Amniotic stem cell (primary cell): ENCODE data around the gene LCTL.
"Not testable (repeated sequence)": the region's sequence is repeated elsewhere in the genome, so short reads cannot be mapped to it uniquely, and the experiment has no call there.

Experiments
- DNase-seq: peaks from one replicate; lab custom pipeline; 2025; lab: John Stamatoyannopoulos, UW

LCTL gene

DNA sequence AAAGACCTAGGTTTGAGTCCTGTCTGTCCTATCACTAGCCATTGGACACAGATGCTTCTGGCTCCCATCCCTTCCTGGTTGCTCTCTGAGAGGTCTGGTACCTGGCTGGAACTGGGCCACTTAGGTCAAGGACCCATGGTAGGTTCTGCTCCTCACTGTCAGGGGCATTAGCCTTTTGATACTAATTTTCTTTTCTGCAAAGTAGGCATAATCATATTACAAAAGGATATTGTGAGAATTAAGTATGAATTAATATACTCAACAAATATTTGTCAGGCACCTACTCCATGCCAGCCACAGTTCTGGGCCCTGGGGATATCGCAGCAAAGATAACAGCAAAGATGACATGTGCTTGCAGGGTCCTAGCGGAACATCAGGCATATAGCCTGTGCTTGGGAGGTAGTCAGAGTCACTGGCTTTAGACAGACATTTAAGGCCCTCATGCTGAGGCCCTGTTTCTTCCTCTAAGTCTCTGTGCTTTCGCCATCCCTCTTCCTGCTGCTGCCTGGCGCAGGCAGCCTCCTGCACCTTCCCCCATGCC lies 25.6 kb upstream of the LCTL start:
- DNase-seq = no peak

GRCh38 chr15:66590435-66590834 lies 24.6 kb upstream of the LCTL start:
- no peak for DNase-seq

- not testable (repeated sequence) for DNase-seq
Measured at GRCh38 chr15:66589429-66589828, 23.6 kb upstream of the LCTL start.

DNA sequence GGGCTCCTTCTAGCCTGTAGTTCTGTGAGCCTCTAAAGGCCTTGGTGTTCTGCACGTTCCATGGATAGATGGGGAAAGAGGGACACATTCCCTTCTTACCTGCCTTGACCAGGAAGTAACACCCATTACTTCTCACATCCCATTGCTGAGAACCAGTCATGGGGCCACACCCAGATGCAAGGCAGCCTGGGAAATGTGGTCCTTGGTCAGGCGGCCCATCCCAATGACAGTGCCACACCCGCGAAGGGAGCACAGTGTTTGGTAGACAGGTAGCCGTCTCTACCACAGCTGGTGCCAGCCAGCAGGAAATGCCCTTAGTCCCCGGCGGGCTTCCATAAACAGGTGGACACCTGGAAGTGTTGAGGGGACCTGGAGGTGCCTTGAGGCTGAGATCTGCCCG lies 23.2 kb upstream of the LCTL start:
- no peak for DNase-seq

GRCh38 chr15:66588537-66588936 lies 22.7 kb upstream of the LCTL start:
- no peak for DNase-seq

DNA sequence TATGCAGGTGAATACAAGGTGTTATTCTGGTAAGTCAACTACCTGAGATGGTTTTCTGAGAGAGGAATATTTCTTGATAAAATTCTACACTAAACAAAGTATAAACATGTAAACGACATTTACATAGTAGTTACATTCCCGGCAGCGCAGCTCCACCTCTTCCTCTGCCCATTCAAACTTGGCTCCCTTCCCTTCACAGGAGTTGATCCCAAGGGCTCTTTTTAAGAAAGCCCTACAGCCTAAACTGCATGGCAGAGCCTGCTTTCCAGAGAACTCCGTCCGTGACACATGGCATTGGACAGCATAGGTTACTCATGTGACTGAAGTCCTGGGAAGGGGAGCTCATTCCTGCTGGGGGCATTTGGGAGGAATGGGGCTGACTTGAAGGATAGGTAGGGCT lies 22.0 kb upstream of the LCTL start:
- DNase-seq = no peak

- no peak for DNase-seq
Measured at GRCh38 chr15:66587020-66587419, 21.2 kb upstream of the LCTL start.

- DNase-seq = no peak
Measured at GRCh38 chr15:66586155-66586976, 20.6 kb upstream of the LCTL start.

DNA sequence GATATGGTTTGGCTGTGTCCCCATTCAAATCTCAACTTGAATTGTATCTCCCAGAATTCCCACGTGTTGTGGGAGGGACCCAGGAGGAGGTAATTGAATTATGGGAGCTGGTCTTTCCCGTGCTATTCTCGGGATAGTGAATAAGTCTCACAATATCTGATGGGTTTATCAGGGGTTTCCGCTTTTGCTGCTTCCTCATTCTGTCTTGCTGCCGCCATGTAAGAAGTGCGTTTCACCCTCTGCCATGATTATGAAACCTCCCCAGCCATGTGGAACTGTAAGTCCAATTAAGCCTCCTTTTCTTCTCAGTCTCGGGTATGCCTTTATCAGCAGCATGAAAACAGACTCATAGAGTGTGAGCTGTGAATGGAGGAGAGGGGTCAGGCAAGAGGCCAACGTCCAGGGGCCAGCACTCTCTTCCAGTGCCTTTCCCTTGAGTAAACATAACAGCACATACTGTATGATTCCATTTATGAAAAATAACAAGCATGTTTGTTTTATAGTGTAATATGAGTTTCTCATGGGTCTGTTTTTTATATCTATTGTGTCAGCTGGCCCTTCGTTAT lies 16.3 kb upstream of the LCTL start:
- no peak for DNase-seq

GRCh38 chr15:66580643-66581042 lies 14.8 kb upstream of the LCTL start:
- no peak for DNase-seq

- DNase-seq = no peak
Measured at GRCh38 chr15:66578286-66578875, 12.6 kb upstream of the LCTL start.

DNA sequence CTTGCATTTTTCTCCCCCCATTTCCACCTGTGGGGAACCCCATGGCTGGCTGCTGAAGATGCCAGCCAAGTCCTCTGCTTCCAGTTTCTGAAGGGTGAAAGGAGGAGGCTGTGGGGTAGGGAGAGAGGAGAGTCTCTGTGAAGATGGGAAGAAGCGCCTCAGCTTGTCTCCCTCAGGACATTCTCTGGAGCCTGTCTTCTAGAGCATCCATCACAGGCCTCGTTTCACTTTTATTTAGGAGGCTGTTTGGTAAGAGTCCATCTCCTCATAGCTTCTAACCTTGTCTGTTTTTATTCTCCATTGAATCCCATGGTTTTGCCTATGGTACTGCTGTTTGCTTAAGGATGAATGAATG lies 8.8 kb upstream of the LCTL start:
- no peak for DNase-seq

DNA sequence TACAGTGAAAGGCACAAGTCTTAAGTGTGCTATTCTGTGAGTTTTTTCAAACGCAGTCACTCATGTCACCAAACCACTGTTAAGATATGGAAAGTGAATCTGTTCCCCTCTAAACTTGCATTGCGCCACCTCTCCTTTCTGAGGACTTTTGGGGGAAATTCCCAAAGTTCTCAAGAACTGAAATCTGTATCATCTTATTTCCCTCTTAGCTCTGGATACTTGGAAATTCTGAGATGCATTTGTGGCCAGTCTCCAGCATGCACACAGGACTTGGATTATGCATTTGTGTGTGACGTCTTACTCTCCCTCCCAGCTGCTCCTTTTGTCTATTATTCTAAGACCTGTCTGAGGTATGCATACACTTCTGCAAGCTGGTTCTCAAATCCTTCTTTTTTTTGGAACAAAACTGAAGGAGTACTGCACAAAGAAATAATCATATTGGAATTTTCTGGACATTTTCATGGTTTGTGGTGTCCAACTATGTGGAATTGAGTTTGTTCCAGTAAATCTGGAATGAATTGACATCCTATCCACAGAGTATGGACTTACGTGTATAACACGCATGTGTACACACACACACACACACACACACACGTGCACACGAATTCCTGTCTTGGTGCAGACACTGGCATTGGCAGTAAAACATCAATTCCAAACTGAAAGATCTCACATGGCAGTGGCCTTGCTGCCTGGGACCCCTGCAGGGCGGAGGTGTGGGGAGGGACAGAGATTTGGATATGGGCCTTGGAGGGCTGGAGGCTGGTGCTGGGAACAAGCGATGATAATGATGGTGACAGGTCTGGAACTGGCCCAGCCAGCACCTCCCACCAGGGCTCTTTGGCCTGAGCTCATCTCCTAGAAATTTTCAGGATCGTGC lies 8.2 kb upstream of the LCTL start:
- DNase-seq = no peak

DNA sequence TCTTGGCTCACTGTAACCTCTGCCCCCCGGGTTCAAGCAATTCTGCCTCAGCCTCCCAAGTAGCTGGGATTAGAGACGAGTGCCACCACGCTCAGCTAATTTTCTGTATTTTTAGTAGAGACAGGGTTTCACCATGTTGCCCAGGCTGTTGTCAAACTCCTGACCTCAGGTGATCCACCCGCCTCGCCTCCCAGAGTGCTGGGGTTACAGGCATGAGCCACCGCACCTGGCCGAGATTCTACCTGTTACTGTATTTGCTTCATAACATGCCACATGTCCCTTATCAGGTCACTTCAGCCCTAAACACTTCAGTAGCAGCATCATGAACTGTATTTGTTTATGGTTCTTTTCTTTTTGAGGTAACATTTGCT lies 7.5 kb upstream of the LCTL start:
- no peak for DNase-seq

GRCh38 chr15:66572146-66572545 lies 6.3 kb upstream of the LCTL start:
- DNase-seq = no peak

GRCh38 chr15:66570842-66571478 lies 5.2 kb upstream of the LCTL start:
- no peak for DNase-seq

DNA sequence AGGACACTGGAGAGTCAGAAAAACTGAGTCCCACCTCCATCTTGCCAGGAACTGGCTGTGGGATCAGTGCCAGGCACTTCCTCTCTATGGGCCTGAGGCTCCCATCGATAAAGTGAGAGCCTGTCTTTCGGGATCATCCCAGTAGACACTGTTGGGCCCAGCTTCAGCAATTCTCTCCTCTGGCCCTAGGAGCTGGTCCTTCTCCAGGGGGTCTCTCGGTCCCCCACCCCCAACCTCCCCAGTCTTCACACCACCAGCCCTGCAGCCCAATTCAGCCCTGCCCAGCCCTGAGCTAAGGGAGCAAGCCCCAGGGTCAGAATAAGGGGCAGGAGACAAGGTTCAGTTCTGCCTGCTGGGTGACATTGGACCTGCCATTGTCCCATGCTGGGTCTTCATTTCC lies 4.5 kb upstream of the LCTL start:
- no peak for DNase-seq

- no peak for DNase-seq
Measured at GRCh38 chr15:66569461-66570137, 3.8 kb upstream of the LCTL start.

DNA sequence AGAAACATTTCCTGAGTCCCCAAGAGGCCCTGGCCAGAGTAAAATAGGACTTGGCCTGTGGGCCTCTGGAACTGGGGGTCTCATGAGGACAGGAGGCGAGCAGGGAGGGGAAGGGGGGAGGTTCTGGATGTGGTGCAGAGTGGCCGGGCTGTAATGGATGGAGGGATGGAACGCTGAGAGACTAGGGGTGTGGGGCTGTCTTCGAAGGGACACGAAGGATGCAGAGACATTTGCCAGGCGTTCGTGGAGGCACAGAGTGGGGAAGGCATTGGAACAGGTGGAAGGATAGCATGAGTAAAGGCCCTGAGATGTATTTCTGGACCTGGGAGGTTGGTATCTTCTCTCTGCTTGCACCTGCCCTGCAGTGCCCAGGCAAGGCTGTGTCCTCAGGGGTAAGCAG lies 2.1 kb upstream of the LCTL start:
- DNase-seq = no peak

DNA sequence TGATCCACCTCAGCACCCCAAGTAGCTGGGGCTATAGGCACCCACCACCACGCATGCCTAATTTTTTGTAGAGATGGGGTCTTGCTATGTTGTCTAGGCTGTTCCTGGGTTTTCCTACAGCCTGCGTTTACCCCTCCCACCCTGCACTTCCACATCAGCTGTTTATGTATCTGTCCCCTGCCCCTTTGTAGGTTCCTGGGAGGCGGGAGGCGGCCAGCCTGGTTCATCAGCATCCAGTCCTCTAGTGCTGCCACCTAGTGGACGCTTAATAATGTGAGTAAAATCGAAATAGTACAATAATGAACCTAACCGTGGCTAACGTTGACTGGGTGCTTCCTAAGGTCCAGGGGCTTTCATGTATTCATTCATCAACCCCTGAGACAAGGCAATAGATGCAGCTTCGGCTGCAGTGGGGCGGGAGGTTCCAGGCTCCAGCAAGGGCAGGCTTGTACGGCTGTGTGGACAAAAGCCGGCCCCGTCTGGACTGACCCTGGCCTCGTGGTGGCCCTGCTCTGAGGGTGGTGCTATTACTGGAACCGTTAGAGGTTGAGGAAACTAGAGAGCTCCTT lies 1.2 kb upstream of the LCTL start:
- DNase-seq = peak; percentile 51

GRCh38 chr15:66565141-66565641 lies 607 bp downstream of the LCTL start:
- DNase-seq = no peak
